SHP77 treated with DMSO at 0.1 percent for 48 hours (cell line): ENCODE data around the gene NMNAT3.

ENCODE experiments used
- DNase-seq: peaks from one replicate; lab custom pipeline; 2025; lab: John Stamatoyannopoulos, UW

The NMNAT3 gene

GRCh38 chr3:139541532-139542288 is 136.1 kb downstream of the NMNAT3 start:
- DNase-seq, result no peak

- no peak for DNase-seq
These were observed 136.9 kb downstream of the NMNAT3 start for GRCh38 chr3:139540651-139541531.

DNA sequence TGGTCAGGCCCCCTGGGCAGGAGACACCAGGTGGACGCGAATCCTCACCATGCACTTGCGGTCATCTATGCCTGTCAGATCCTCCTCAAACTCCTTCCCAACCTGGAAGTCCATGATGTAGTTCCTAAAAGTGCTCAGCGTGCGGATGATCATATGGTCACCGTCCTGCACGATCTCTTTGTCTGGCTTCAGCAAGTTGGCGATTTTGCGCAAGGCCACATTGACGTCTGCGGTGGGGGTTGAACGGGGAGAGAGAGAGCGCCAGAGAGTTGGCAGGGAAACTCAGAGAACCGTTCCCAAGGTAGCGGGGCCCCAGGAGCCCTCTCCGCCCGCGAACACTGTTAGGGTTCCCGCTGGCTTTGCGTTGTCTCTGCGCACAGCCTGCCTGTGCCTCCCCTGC is 139.0 kb downstream of the NMNAT3 start:
- DNase-seq, result no peak

DNA sequence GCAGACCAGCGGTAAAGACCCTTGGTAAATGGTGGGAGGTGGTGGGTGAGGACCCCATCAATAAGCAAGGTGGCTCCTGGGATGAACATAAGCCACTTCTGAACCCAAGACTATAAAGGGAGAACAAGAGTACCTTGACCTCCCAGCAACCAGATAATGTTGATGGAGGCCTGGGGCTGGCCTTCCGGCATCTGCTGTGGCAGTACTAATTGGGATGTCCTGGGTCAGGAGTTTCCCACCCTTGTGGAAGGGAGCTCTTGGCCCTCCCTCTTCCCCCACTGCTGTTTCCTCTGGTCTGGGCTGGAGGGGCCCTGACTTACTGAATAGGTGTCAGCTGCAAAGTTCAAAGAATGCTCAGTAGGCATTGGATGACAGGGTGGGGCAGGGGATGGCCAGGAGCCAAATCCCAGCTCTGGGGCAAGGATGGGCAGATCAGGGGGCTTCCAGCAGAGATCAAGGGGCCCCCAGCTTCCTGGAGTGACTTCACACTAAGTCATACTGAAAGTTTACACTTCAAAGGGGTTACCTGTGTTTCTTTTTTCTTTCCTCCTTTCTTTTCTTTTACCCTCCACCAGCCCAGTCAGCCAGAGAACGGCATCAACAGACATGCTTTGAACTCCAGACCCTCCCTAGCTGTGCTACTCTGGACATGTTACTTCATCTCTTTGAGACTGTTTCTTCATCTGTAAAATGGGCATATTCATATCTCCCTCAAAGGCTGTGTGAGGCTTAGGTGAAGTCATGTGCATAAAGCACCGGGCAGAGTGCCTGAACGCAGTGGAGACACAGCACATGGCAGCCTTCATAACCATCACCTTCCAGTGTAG is 139.8 kb downstream of the NMNAT3 start:
- DNase-seq, result no peak

GRCh38 chr3:139537361-139537760 is 140.4 kb downstream of the NMNAT3 start:
- no peak for DNase-seq

GRCh38 chr3:139534992-139535879 is 142.5 kb downstream of the NMNAT3 start:
- no peak for DNase-seq

DNA sequence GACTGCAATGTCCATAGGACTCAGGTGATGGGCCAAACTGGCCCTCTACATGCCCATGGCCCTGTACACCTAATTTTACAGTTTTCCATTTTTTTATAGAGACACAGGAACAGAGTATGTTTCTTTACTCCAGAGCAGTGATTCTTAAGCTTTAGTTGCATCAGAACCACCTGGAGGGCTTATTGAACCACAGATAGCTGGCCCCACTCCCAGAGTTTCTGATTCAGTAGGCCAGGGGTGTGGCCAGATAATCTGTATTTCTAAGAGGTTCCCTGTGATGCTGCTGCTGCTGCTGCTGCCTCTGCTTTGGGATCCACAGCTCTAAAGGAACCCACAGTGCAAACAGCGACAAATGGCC is 143.3 kb downstream of the NMNAT3 start:
- DNase-seq, result no peak

GRCh38 chr3:139533781-139534454 is 143.9 kb downstream of the NMNAT3 start:
- DNase-seq, result peak; percentile 13

GRCh38 chr3:139532976-139533375 is 144.8 kb downstream of the NMNAT3 start:
- DNase-seq, result no peak

GRCh38 chr3:139530717-139531116 is 147.1 kb downstream of the NMNAT3 start:
- DNase-seq, result no peak

DNA sequence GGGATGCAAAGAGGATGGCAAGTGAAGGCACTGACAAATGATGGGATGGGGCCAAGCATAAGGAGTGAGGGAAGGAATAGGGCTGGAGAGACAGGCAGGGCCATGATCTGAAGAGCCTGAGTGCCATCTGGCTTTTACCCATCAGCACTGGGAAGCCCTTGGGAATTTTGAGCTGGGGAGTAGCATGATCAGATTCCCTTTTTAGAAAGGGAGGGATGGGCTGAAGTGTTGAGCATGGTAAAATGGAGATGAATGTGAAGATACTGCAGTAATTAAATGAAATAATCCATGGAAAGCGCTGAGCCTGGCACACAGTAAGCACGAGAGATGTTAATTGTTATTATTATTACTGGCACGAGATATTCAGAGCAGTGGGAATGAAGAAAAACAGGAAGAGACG is 148.1 kb downstream of the NMNAT3 start:
- no peak for DNase-seq

GRCh38 chr3:139528924-139529323 is 148.8 kb downstream of the NMNAT3 start:
- no peak for DNase-seq

DNA sequence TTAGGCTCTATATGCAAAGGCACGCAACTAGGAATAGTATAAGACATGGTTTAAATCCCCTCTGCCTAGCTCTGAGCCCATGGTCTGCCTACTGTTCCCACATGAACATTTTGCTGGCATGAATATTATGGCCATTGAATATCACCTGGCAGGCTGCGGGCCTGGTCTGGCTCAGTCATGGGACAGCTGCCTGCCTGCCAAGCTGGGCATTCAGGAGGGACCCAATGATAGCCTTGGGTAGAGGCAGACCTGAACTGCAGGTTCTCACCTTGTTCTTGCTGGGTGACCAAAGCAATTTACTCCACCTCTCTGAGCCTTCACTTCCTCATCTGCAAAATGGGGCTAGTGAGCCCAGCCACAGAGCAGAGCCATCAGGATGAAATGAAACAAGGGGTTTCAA is 149.5 kb downstream of the NMNAT3 start:
- no peak for DNase-seq

GRCh38 chr3:139527265-139527664 is 150.5 kb downstream of the NMNAT3 start:
- no peak for DNase-seq

- DNase-seq, result no peak
These were observed 151.6 kb downstream of the NMNAT3 start for GRCh38 chr3:139526146-139526545.

DNA sequence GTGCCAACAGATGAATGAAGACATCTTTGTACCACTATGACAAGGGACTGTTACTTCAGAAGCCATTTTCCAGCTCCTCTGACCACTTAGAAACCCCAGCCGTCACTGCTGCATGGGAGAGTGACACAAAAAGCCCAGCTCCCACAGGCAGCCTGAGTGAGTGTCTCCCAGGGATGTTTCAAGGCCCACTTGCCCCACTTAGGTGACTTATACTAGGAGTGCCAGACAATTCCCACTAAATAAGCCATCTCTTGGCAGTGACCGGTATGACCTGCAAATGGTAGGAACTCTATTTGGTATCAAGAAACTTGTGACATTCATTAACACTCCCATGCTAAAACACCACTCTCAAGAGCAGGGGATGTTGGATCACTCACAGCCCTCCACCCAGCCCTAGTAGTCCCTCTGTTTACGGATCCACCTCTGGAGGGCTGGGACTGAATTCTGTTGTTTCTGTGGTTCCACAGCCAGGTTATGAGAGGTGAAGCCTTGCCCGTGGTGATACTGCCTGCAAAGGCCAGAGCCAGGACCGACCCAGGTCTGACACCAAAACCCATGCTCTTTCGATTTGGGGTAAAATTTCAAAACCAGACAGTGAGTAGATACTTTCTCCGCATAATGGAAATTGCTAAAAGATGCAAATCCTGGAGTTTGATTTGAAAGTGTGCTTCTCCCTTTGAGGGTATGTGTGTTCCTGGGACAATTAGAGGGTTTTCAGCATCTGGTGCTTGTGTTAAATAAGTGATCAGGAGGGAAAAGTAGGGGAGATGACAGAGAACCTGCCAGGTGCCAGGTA is 152.7 kb downstream of the NMNAT3 start:
- no peak for DNase-seq

- DNase-seq, result no peak
These were observed 154.1 kb downstream of the NMNAT3 start for GRCh38 chr3:139523718-139524117.

- DNase-seq, result no peak
These were observed 154.6 kb downstream of the NMNAT3 start for GRCh38 chr3:139523166-139523565.

DNA sequence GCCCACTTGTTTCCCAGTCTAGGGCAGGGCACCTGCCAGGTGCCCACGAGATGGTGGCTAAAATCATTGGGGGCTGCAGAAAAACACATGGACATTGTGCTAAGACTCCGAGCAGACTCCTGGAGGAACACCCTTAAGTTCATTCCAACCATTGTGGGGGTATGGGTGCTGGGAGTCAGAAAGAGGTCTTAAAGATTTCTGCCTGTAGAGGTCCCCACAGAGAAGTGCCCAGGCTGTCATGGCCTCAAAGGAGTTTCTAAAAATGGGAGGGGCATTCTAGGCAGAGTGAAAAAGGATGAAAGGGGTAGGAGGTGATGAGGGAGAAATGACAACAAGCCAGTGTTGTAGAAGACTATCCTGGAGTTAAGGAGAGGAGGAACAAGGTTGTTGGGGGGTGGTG is 155.4 kb downstream of the NMNAT3 start:
- DNase-seq, result no peak

- DNase-seq, result no peak
These were observed 156.0 kb downstream of the NMNAT3 start for GRCh38 chr3:139521816-139522215.
